Measurements from ENCODE around the gene PCBD1. TPM values are rescaled to one million over a fixed set of nuclear protein-coding genes. Genes with fewer than 3 reads are reported as not detected.
A peak's percentile ranks its signal among the peaks of the same experiment; 100 is the strongest.

The PCBD1 gene
- polyA plus RNA-seq (ENCODE audit: insufficient read length) = 89.2 TPM
- long read RNA-seq, donor 1, transcript PCBD1-201 (4 exons, 1,006 nt) = major isoform, 132 of 178 reads
- long read RNA-seq, donor 1, partial matches to known transcripts = 44 of 178 reads
- long read RNA-seq, donor 1, other reads (novel, unspliced or antisense) = 0 of 178 reads
- long read RNA-seq, donor 2, transcript PCBD1-201 (4 exons, 1,006 nt) = major isoform, 101 of 125 reads
- long read RNA-seq, donor 2, partial matches to known transcripts = 24 of 125 reads
- long read RNA-seq, donor 2, other reads (novel, unspliced or antisense) = 0 of 125 reads
- long read RNA-seq, donor 3, transcript PCBD1-201 (4 exons, 1,006 nt) = major isoform, 49 of 75 reads
- long read RNA-seq, donor 3, partial matches to known transcripts = 25 of 75 reads
- long read RNA-seq, donor 3, other reads (novel, unspliced or antisense) = 0 of 75 reads
- long read RNA-seq, donor 4, transcript PCBD1-201 (4 exons, 1,006 nt) = major isoform, 12 of 13 reads
- long read RNA-seq, donor 4, partial matches to known transcripts = 0 of 13 reads
- long read RNA-seq, donor 4, other reads (novel, unspliced or antisense) = 0 of 13 reads
- long read RNA-seq, donor 5, transcript PCBD1-201 (4 exons, 1,006 nt) = major isoform, 157 of 224 reads
- long read RNA-seq, donor 5, partial matches to known transcripts = 50 of 224 reads
- long read RNA-seq, donor 5, other reads (novel, unspliced or antisense) = 14 of 224 reads
- long read RNA-seq, donor 6, transcript PCBD1-201 (4 exons, 1,006 nt) = major isoform, 103 of 135 reads
- long read RNA-seq, donor 6, partial matches to known transcripts = 25 of 135 reads
- long read RNA-seq, donor 6, other reads (novel, unspliced or antisense) = 7 of 135 reads
- long read RNA-seq, donor 7, transcript PCBD1-201 (4 exons, 1,006 nt) = major isoform, 155 of 214 reads
- long read RNA-seq, donor 7, partial matches to known transcripts = 44 of 214 reads
- long read RNA-seq, donor 7, other reads (novel, unspliced or antisense) = 11 of 214 reads
- long read RNA-seq, donor 8, transcript PCBD1-201 (4 exons, 1,006 nt) = major isoform, 61 of 71 reads
- long read RNA-seq, donor 8, partial matches to known transcripts = 9 of 71 reads
- long read RNA-seq, donor 8, other reads (novel, unspliced or antisense) = 0 of 71 reads

DNA sequence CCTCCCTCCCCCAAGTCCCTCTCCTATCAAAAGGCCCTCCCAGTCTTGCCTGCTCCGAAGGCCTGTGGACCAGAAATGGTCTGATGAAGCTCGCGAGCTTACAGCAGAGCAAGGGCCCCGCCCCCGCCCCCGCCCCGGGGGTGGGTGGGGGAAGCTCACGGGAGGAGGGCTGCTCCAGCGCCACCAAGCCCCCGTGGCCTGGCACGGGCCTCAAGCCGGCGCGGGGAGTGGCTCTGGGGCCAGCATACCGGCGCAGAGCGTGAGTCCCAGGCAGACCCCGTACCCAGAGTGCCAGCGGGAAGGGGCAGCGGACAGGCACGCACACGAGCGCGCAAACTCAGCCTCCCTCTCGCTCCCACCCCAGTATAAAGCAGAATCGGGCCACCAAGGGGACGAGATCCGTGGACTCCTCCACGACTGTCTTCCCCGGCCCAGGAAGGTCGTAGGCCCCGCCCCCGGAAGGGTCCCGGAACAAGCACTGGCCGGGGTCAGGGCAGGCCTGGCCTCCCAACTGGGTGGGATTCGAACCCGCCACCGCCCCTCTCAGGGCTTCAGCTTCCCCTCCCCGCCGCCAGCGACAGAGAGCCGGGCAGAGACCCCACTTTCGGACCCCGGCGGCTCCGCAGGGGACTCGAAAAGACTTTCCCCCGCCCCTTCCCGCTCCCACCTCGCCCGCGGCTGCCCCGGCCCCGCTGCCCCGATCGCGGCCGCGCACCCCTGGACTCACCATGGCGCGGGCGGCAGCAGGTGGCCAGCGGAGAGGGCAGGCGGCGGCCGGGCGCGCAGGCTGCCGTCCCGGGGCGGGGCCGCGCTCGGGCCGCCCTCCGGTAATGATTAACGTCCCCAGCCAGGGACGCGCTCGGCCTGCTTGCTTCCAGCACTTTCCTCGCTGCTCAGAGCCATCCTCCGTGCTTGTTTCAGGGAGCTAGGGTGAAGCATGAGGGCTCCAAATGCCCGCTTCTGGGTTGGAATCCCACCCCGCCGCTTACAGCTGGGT, at the start of gene PCBD1:
Gene PCBD1, minus strand, starts transcription at position 762 of the 997 bp plus-strand sequence. Its CDS starts 32 bp downstream, at position 730.
- peak; percentile 76 for DNase-seq

DNA sequence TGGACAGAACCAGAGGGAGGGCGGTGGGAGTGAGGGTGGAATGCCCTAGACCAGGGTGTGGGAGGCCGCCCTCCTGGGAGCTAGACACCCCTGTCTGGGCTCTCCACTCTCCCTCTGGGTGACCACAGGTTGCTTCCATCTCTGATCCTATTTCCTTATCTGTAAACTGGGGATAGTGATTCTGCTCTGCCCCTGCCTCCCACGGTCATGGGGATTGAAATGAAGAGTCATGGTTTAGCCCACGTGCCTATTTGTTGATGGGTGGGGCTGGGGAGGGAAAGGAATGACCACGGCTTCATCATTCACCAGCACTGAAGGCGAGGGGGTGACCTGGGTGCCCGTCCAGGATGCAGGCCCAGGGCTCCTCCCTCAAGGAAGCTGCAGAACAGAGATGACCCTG, 49.3 kb upstream of the PCBD1 start:
- DNase-seq = no peak

DNA sequence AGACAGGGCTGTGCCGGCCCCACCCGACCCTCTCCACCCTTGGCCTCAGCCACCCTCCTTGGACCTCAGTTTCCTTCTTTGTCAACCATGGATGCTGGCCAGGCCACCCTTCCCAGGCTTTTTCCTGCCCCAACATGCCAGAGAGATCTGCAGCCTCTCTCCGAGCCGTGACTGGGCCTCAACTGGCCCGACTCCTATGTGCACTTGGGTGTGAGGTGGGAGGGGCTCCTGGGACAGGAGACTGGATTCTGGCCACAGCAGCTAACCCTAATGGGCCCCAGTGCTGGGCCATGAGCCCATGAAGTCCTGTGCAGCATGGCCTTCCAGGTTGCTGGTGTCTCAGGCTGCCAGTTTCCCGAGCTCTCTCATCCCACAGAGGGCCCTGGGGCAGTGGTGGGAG, 47.7 kb upstream of the PCBD1 start:
- DNase-seq = no peak

DNA sequence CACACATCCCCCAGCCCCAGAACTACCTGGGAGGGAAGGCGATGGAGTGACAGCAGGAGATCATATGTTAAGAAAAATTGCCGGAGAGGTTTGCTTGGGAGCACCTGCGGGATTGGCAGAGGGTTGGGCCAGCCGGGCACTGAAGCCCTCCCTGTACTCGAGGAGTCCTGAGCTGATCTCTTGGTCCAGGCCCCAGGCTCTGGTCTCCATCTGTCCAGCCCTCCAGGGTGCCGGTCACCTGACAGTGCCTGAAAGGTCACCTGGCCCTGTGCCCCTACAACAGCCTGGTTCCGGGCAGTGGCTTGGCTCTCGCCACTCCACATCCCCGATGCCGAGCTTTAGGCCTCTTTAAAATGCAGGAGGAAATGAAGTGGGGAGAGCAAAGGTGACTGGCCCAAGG, 47.3 kb upstream of the PCBD1 start:
- no peak for DNase-seq

DNA sequence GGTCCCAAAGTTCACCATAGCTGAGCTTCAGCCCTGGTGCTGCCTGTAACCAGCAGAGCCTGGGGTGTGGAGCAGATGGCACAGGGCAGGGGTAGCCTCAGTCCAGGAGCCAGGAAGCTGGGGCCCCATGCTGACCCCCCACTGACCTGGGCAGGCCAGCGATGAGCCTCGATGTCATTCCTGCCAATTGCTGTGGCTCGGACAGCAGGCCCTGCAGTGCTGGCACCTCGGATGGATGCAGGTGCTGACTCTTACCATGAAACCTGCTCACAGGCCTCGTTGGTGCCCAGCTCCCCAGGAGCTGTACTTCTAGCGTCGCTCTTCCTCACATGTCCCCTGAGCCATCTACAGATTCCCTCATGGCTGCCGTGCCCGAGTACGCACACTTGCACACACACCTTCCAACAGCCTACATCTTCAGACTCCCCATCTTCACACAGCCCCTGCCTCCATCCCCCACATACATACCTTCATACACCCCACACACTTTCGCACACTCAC, 46.8 kb upstream of the PCBD1 start:
- no peak for DNase-seq

DNA sequence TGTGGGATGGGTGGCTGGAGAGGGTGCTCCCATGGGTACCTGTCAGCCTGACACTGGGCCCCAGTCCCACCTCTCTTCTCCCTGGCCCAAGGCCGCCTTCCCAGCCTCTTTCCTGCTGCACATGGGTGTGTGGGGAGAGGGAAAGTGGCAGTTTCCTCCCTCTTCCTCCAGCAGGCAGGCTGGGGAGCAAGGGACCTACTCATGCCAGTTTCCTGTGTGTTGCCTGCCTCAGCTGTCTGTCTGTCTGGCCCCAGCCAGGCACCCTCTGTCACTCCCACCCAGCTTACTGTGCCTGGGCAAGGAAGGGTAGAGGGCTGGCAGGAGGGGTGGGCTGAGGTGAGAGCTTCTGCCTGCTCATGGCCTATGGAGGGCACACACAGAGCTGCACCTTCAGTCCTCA, 46.3 kb upstream of the PCBD1 start:
- DNase-seq = no peak

DNA sequence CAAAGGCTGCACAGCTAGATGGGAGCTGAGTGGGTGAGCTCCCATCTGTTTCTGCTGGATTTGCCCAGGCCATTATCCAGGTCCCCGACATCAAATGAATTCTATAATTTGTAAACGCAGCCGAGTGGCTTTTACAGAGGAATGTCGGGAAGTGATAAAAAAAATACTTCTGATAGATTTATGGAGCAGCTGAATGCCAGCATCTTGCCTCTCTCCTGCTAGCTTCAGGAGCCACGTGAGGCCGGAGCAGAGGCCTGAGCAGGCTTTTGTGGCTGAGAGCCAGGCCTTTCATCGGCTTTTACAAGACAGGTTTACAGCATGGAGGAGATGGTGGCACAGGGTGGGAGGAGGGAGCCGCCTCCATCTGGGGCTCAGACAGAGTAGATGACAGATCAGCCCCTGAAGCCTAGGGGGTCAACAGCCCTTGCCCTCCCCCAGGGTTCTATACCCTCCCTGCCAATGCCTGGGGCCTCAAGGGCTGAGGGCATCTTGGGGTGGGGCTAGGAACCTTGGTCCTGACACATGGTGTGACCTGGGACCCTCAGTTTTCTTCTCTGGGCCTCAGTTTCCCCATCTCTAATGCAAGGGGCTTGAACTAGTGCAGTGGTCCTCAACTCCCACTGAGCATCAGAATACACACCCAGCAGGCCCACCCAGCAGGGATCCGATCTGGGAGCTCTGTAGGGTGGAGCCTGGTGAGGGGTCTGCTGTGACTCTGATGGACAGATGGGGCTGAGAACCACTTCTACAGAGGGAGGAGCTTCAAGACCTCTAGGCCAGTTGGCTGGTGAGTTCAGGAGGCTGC, 44.2 kb upstream of the PCBD1 start:
- DNase-seq = peak; percentile 64

DNA sequence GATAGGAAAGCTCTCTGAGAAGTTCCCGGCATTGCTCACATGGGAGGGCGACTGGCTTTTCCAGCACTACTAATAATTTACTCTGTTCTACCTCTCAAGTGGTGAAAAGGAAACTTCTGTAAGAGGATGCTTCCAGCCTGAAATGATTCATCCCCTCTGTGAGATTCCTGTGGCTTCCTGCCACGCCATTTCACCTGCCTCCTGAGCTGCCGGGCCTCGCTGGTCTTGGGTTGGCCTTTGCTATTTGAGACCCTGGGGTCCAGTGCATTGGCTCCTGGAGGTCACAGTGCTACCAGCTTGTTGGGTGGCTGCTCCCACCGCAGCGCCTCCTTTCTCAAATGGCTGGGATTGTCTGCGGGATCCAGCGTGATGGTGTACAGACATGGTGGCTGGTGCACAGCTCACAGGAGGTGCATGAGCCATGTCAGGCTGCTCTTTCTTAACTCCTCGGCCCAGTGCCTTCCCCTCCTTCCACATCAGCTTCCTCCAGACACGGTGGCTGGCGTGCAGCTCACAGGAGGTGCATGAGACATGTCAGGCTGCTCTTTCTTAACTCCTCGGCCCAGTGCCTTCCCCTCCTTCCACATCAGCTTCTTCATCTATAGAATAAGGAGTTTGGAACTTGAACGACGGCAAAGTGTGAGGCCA, 42.9 kb upstream of the PCBD1 start:
- no peak for DNase-seq

DNA sequence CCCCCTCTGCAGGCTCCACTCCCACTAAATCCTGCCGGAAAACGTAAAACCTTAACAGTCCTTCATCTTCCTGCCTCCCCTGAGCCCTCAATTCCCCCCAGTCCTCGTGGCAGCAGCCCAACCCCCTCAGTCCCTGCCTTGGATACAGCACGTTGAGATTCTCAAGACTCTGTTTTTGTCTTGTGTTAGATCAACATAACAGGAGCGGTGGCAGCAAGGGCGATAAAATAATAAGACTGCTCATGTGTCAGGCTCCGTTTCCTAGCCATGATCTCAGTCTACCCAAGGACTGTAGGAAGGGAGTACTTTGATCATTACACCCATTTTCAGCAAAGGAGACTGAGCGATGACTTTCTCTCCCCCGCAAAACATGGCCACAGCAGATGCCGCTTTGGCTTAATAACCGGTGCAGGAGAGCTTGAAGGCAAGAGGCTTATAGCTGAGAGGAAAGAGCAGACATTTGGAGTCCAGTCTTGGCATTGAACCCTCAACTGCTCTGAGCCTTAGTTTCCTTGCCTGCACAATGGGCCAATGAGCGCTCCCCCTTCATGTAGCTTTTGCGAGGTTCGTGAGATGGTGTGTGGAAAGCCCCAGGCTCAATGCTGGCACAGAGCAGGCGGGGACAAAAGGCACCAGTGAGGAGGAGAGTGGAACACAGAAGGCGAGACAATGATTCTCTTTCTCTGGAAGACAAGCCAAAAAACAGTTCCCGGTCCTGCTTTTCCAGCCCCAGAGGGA, 42.1 kb upstream of the PCBD1 start:
- no peak for DNase-seq

DNA sequence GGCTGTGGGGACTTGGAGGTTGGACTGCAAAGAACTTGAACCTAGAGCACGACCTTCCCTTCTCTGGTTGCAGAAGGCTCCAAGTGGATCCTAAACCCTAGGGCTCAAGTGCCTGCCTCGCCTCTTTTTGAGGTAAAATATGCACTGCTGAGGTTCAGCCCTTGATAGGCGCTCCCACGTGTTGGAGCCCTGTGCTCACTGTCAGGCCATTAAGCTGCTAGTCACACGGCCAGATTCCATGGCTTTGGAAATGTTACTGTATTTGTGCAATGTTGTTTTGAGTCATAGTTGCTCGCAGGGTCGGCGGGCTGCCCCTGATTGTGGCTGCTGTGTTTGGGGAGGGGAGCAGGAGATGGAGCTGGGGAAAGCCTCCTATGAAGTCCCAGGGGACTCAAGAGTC, 39.8 kb upstream of the PCBD1 start:
- no peak for DNase-seq

DNA sequence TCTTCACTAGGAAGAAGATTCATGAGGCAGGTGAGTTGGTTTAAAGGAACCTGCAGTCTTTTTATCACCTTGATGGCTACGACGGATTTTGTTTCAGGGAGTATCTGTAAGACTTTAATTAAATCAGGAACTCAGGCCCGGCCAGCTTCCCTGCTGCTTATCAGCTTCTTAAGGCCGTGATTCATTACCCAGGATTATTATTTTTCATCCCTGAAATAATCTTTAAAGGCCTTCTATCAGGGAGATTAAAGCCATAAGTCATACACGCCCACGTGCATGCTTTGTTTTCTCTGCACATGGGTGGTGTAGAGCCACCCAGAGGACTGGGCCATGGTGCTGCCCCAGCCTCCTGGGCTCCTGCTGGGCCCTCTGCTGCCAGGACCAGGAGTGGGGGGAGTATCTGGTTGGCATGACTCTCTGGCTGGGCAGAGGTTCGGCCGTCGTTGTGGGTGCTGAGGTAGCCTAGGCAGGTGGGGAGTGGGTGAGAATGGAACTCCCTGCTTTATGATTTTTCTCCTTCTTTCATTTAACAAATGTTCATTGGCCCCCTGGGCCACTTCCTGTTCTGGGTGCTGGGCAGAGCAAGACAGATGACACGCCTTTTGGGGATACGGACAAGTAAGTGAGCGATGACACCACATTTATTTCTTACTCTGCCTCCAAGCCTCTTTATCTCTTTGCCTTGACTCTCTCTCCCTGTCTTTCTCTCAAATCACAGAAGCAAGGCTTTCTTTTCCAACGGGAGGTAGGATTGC, 39.0 kb upstream of the PCBD1 start:
- DNase-seq = peak; percentile 65

DNA sequence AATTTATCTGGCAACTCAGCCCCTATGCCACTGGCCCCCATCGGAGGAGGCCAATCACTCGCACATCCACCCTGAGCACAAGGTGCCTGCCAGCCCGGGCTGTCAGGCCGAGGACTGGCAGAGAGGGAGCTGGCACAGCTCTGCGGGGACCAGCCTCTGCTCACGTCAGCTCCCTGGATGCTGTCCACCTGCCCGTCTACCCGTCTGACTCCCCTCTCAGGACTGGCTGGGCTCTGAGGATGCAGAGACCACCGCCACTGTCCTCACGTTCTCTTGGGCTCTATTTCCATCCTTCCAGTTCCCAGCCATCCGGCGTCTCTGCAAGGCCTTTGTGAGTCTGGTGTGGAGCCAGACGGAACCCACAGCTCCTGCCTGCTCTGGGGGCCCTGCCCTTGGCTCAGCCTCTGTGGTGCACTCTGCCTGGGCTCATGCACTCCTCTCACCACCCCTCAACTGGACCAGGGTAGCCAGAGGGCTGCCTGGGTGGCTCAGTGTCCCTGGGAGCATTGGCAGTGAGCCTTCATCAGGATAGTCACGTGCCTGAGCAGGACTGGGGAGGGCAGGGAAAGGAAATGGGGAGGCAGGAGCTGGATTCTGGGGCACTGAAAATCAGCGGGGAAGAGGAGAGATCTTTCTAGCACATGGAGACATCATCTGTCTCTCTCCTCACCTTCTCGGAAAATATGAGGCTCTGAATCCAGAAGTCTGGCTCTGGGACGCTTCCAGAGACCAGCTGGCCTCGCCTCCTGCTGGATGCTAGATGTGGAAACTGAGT, 38.0 kb upstream of the PCBD1 start:
- no peak for DNase-seq

DNA sequence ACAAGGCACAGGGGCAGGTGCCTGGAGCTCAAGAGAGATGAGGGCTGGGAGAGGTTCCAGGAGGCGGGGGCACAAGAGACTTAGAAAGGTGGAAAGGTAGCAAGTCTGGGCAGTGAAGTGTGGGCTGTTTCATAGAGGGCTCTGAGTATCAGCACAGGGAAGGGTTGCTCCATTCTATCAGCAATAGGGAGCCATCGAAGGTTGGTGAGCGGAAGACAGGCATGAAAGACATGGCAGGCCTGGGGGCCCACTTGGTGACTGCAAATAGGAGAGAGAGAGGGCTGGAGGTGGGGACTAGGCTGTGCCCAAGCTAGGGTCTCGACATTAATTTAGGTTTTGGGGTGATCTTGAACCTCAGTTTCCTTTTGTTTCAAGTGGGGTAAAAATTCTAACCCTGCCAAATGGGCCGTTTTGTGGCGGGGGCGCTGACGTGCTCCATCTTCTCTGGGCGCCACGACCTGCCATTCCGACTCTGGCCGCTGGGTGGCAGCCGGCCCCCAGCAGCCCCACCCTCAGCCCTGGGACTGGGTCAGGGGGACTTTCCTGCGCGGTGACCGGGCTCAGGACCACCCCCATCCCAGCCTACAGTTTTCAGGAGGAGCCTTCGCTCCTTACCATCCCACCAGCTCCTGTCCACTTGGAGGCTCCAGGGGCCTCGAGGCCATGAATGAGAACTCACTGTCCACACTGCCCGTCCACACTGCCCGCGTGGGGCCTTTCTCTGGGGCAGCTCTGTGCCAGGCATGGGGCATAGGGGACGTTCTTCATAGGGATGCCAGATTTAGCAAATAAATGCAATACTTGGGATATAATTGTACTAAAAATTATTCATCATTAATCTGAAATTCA, 37.2 kb upstream of the PCBD1 start:
- peak; percentile 40 for DNase-seq

DNA sequence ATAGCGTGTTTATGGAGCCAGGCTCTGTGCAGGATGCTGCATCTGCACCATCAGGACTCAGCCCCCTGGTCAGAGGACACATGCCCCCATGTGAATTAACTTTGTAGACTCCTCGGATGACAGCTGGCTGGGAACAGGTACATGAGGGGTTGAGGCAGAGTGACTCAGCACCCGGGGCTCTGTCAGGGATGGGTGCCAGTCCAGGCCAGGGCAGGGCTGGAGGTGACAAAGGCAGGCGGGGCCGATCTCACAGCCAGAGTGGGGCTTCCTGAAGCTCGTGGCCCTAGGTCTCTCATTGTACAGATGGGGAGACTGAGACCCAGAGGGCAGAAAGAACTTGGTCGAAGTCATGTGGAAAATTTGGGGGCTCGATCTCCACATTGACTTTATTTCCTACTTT, 35.3 kb upstream of the PCBD1 start:
- no peak for DNase-seq

DNA sequence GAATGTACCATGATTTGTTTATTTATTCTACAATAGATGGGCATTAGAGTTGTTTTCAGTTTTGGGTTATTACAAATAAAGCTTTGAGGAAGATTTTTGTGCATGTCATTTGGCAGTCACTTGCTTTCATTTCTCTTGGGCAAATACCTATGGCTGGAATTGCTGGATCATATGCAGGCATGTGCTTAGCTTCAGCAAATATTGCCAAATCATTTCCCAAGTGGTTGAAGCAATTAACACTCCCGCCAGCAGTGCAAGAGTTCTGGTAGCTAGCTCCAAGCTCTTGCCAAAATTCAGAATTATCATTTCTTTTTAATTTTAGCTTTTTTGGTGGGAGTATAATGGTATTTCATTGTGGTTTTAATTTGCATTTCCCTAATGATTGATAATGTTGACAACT, 32.9 kb upstream of the PCBD1 start:
- DNase-seq = no peak

DNA sequence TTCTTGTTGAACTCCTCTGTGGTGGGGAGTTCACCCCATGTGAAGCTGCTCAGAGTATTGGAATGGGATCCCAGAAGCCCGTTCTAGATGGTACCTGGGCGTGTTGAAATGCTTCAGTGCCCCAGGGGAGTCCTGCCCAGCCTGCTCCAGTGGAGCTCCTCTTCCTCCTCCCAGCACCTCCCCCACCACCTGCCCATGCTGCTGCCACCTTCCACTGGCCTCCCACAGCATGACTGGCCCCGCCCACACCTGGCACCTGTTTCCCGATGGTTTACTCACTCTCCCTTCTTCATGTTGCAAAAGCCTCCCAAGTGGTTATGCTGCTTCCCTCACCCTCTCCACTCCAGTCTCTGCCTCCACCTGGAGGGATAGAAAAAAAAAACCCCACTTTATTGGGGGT, 32.2 kb upstream of the PCBD1 start:
- DNase-seq = no peak
